Breast epithelium (tissue), 4 donors: ENCODE results near the gene FARP2. TPM values are rescaled to one million over a fixed set of nuclear protein-coding genes. Genes with fewer than 3 reads are reported as not detected.
A peak's percentile ranks its signal among the peaks of the same experiment; 100 is the strongest.
"Not testable (repeated sequence)": the region's sequence is repeated elsewhere in the genome, so short reads cannot be mapped to it uniquely, and the experiment has no call there.

ENCODE experiments used
- DNase-seq, 2 donors: peaks; one replicate each; pipeline ENCODE4 v3.0.0-alpha.2; 2019; ENCODE audit warnings: low spot score in 2 of 2
- H3K27ac ChIP-seq, 2 donors: fragments of 200-600 bp; sonication (generic) in 1 of 2; one replicate each; pipeline ENCODE4 v1.5.1; 2016 to 2019; ENCODE audit warnings: mild to moderate bottlenecking in 1 of 2
- H3K27me3 ChIP-seq, 2 donors: fragments of 200-600 bp; sonication (generic) in 1 of 2; one replicate each; pipeline versions ENCODE4 v1.5.1 to v1.6.0; 2017 to 2019; ENCODE audit warnings: control low read depth in 1 of 2, mild to moderate bottlenecking in 1 of 2
- H3K36me3 ChIP-seq: fragments of 200-600 bp; one replicate; pipeline ENCODE4 v1.5.1; 2019
- H3K4me1 ChIP-seq, 2 donors: fragments of 200-600 bp; sonication (generic); one replicate each; pipeline ENCODE4 v1.5.1; 2016 to 2019; ENCODE audit warnings: control low read depth in 1 of 2
- H3K4me3 ChIP-seq, 3 donors: fragments of 200-600 bp; sonication (generic); 1 replicate in 2 of 3; 2 replicates in 1 of 3; pipeline ENCODE4 v1.5.1; 2016 to 2019; ENCODE audit warnings: mild to moderate bottlenecking in 3 of 3, moderate library complexity in 2 of 3
- H3K9me3 ChIP-seq, 2 donors: fragments of 200-600 bp; sonication (generic) in 1 of 2; one replicate each; pipeline ENCODE4 v1.5.1; 2016 to 2019; ENCODE audit warnings: control low read depth in 1 of 2
- POLR2A ChIP-seq: fragments of 450-650 bp; IDR thresholded peaks from one replicate; pipeline ENCODE4 v1.6.1; 2016; ENCODE audit warnings: antibody characterized with exemption, mild to moderate bottlenecking, moderate library complexity
- POLR2AphosphoS5 ChIP-seq, 3 donors: sonication (generic); formaldehyde crosslinking; IDR thresholded peaks; one replicate each; pipeline ENCODE4 v1.6.1; 2017; ENCODE audit warnings: antibody characterized with exemption in 3 of 3
- intact Hi-C: fragments of 100-400 bp; cut with DNase I; formaldehyde crosslinking; loops from one replicate; pipeline ENCODE4 v1.15.1; 2023; ENCODE audit warnings: low total_unique reads
- total RNA-seq, 3 donors: library from RNA; depleted of rRNA; stranded (reverse); fragments of >200 nt; gene quantifications; one replicate each; pipeline ENCODE4 v1.1.0, GENCODE V29; 2016
- TF ChIP-seq, protein P1 (sequence below), 3 donors: fragments of 450-650 bp; IDR thresholded peaks; one replicate each; pipeline ENCODE4 v1.5.1; 2016 to 2017; ENCODE audit warnings: antibody characterized with exemption in 3 of 3, mild to moderate bottlenecking in 3 of 3, moderate library complexity in 3 of 3

The FARP2 gene
- total RNA-seq, 3 donors from 2014 or later, result 34.4 to 43.3 (median 40.3) TPM

GRCh38 chr2:241372361-241372992 lies 16.4 kb downstream of the FARP2 start:
- no peak for DNase-seq
- no peaks in the 10 kb centered on the region for H3K4me1 ChIP-seq
- intact Hi-C loops, result no loop called here
- TF ChIP-seq, protein P1, sequence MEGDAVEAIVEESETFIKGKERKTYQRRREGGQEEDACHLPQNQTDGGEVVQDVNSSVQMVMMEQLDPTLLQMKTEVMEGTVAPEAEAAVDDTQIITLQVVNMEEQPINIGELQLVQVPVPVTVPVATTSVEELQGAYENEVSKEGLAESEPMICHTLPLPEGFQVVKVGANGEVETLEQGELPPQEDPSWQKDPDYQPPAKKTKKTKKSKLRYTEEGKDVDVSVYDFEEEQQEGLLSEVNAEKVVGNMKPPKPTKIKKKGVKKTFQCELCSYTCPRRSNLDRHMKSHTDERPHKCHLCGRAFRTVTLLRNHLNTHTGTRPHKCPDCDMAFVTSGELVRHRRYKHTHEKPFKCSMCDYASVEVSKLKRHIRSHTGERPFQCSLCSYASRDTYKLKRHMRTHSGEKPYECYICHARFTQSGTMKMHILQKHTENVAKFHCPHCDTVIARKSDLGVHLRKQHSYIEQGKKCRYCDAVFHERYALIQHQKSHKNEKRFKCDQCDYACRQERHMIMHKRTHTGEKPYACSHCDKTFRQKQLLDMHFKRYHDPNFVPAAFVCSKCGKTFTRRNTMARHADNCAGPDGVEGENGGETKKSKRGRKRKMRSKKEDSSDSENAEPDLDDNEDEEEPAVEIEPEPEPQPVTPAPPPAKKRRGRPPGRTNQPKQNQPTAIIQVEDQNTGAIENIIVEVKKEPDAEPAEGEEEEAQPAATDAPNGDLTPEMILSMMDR (IDR thresholded peaks at IDR 0.05), result no peak
- no peak for TF ChIP-seq POLR2AphosphoS5 (IDR thresholded peaks at IDR 0.05)
- TF ChIP-seq POLR2A, result no peak
- H3K27ac ChIP-seq, result no peak overlapping the region
- H3K4me3 ChIP-seq, result no peak overlapping the region
- no peaks in the 10 kb centered on the region for H3K9me3 ChIP-seq
- no peaks in the 10 kb centered on the region for H3K27me3 ChIP-seq
- H3K36me3 ChIP-seq, result no peaks in the 10 kb centered on the region

- peaks cover 0 to under 1% of the 10 kb centered on the region in 2 donors for H3K4me1 ChIP-seq
- intact Hi-C loops, result no loop called here
- H3K27ac ChIP-seq, result no peak overlapping the region
- H3K9me3 ChIP-seq, result no peaks in the 10 kb centered on the region
- TF ChIP-seq, protein P1 (IDR thresholded peaks at IDR 0.05), result no peak
- no peak for TF ChIP-seq POLR2AphosphoS5 (IDR thresholded peaks at IDR 0.05)
- TF ChIP-seq POLR2A, result no peak
- no peak for DNase-seq
- no peak overlapping the region for H3K4me3 ChIP-seq
- no peaks in the 10 kb centered on the region for H3K36me3 ChIP-seq
- no peaks in the 10 kb centered on the region for H3K27me3 ChIP-seq
Observed at GRCh38 chr2:241373446-241373845, 17.4 kb downstream of the FARP2 start.

DNA sequence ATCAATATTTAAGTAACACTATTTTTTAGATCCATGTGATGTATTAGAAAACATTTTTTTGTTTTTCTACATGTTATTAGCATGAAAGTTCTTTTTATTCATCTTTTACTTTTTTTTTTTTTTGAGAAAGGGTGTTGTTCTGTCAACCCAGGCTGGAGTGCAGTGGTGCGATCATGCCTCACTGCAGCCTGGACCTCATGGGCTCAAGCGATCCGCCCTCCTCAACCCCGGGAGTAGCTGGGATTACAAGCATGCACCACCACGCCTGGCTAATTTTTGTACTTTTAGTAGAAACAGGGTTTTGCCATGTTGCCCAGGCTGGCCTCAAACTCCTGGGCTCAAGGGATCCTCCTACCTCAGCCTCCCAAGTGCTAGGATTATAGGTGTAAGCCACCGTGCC lies 17.8 kb downstream of the FARP2 start:
- intact Hi-C loops, H3K4me3 ChIP-seq: not testable (repeated sequence)

DNA sequence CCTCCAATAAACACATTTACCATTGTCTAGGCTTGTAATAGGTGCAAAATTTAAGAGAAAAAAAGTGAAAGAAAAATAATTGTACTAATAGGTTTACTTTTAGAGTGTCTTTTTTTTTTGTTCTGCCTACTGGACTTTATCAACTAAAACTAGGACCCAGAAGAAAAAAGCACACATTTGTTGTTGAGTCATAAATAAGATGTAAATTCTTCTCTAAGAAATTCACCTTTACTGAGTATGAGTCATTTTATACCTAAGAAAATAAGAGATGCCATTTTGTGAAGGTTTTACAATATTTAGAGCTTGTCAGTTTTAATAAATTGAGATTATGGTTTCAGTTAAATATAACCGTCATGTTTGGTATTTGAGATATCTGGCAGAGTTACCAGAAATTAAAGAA lies 19.2 kb downstream of the FARP2 start:
- DNase-seq, result no peak
- intact Hi-C loops, result no loop called here
- Histone ChIP-seq H3K27me3 (no peaks in the 10 kb centered on the region), H3K4me1 (peaks cover 0 to 7% of the 10 kb centered on the region in 2 donors), H3K4me3 (no peak overlapping the region), H3K36me3 (no peaks in the 10 kb centered on the region), H3K27ac (no peak overlapping the region), H3K9me3 (no peaks in the 10 kb centered on the region)
- TF ChIP-seq POLR2AphosphoS5 (IDR thresholded peaks at IDR 0.05) (no peak), POLR2A (no peak)
- TF ChIP-seq, protein P1 (IDR thresholded peaks at IDR 0.05), result no peak

More for the DNA sequence above, 17.8 kb downstream of the FARP2 start:
- H3K27me3 ChIP-seq, H3K36me3 ChIP-seq, DNase-seq, H3K4me1 ChIP-seq, H3K9me3 ChIP-seq: not testable (repeated sequence)
- H3K27ac ChIP-seq, result peak overlapping the region in 1 of 2 donors; percentile 43

GRCh38 chr2:241376808-241377207 lies 20.7 kb downstream of the FARP2 start:
- Histone ChIP-seq H3K36me3 (no peaks in the 10 kb centered on the region), H3K4me3 (no peak overlapping the region), H3K9me3 (no peaks in the 10 kb centered on the region), H3K27me3 (no peaks in the 10 kb centered on the region), H3K4me1 (peaks cover 0 to 7% of the 10 kb centered on the region in 2 donors), H3K27ac (no peak overlapping the region)
- TF ChIP-seq, protein P1 (IDR thresholded peaks at IDR 0.05), result no peak
- TF ChIP-seq POLR2AphosphoS5 (IDR thresholded peaks at IDR 0.05), result no peak
- no peak for TF ChIP-seq POLR2A
- no peak for DNase-seq
- intact Hi-C loops, result no loop called here
